Measurements from ENCODE around the gene TLE5.
"Not testable (repeated sequence)": the region's sequence is repeated elsewhere in the genome, so short reads cannot be mapped to it uniquely, and the experiment has no call there.

Gene TLE5

GRCh38 chr19:3039125-3039524 is 23.2 kb downstream of the TLE5 start:
- no peak for TF ChIP-seq CTCF (IDR thresholded peaks at IDR 0.05; ENCODE audit: control insufficient read depth, insufficient read depth, low read depth, low read length, missing control alignments)

DNA sequence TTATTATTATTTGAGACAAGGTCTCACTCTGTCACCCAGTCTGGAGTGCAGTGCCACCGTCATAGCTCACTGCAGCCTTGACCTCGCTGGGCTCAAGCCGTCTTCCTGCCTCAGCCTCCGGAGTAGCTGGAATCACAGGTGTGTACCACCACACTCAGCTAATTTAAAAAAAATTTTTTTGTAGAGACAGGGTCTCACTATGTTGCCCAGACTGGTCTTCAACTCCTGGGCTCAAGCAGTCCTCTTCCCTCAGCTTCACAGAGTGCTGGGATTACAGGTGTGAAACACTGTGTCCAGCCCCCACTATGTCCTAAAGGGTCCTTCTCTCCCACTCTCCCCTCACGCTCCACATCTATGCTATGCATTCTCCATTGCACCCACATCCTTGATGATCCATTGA is 24.1 kb downstream of the TLE5 start:
- no peak for DNase-seq (ENCODE audit: low read depth)
- no peak overlapping the region for H3K4me3 ChIP-seq (ENCODE audit: control insufficient read depth, low read depth, low read length)
- TF ChIP-seq CTCF (IDR thresholded peaks at IDR 0.05; ENCODE audit: control insufficient read depth, insufficient read depth, low read depth, low read length, missing control alignments), result no peak

More at GRCh38 chr19:3039125-3039524, 23.2 kb downstream of the TLE5 start:
- H3K4me3 ChIP-seq (ENCODE audit: control insufficient read depth, low read depth, low read length), result no peak overlapping the region
- no peak for DNase-seq (ENCODE audit: low read depth)

DNA sequence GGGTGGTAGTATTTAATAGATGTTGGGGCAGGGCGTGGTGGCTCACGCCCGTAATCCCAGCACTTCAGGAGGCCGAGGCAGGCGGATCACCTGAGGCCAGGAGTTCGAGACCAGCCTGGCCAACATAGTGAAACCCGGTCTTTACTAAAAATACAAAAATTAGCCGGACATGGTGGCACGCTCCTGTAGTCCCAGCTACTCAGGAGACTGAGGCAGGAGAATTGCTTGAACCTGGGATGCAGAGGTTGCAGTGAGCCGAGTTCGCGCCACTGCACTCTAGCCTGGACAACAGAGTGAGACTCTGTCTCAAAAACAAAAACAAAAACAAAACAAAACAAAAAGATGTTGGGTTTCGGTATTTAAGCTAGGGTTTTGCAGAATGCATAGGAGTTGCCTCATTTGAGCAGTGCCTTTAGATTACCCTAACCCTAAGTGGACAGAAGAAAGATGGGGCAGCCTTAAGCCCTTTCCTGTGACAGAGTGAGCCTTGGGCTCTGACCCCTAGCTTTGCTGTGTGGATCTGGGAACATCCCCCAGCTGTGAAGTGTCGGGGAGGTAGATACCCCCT is 25.2 kb downstream of the TLE5 start:
- not testable (repeated sequence) for H3K4me3 ChIP-seq (ENCODE audit: control insufficient read depth, low read depth, low read length); DNase-seq (ENCODE audit: low read depth)

DNA sequence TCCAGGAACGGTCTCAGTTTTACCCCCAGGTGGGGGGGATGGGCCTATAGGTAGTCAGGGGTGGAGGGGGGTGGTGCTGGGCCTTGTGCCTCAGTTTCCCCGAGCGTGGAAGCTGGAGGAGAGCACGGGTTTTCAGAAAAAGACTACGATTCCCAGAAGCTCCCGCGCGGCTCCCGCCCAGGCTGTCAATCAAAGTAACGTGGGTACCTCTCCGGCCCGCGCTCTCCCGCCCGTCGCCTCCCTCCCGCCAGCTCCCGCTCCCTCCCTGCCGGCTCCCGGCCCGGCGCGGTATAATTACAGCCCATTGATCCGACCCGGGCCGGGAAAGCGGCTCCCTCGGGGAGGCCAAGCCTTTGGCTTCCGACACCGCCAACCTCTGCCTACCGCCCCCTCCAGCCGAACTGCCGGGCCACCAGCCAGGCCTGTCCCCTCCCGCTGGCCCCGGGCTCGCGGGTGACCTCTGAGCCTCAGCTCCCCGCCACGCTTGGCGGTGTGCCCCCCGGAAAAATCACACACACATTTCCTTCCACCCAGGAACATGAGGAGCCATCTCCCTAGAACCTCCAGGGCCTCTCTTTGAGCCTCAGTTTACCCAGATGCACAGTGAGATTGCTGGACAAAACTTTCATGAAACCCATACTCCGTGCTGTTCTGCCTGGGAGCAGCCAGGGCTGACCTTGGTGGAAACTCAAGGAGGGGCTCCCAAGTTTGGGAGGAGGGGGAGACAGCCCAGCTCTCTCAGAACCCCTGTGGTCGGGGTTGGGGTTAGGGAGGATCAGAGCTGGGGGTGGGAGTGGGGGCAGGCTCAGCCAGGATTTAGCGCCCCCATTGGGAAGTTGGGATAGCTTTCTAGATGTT is 25.9 kb downstream of the TLE5 start:
- peak overlapping the region; percentile 55 for H3K4me3 ChIP-seq (ENCODE audit: control insufficient read depth, low read depth, low read length)
- peak; percentile 43 for DNase-seq (ENCODE audit: low read depth)
- peak; percentile 7 for TF ChIP-seq CTCF (IDR thresholded peaks at IDR 0.05; ENCODE audit: control insufficient read depth, insufficient read depth, low read depth, low read length, missing control alignments)

DNA sequence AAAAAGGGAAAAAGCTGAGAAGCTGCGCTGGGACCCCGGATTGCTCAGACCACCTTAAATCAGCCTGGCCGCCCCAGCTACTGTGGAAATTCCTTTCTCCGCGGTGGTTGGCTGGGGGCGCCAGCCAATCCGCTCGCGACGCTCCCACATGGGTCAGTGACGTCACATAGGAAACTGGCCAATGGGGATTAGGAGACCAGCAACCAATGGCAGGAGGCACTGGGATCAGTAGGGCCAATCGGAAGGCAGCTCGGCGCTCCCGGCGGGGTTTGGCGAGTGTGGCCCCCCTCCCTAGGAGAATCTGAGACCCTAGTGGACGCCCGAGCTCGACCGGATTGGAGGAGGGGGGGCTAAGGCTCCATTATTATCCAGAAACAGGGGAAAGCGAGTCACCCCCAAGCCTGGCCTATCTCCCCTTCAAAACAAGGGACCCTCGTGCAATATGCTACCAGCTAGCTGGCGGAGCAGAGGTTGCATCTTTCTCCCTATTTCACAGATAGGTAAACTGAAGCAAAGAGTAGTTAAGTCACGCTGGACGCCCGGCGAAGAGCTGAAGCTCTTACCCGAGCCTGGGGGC is 26.7 kb downstream of the TLE5 start:
- DNase-seq (ENCODE audit: low read depth), result peak; percentile 94
- TF ChIP-seq CTCF (IDR thresholded peaks at IDR 0.05; ENCODE audit: control insufficient read depth, insufficient read depth, low read depth, low read length, missing control alignments), result no peak
- H3K4me3 ChIP-seq (ENCODE audit: control insufficient read depth, low read depth, low read length), result peak overlapping the region; percentile 55

- peak overlapping the region; percentile 55 for H3K4me3 ChIP-seq (ENCODE audit: control insufficient read depth, low read depth, low read length)
- TF ChIP-seq CTCF (IDR thresholded peaks at IDR 0.05; ENCODE audit: control insufficient read depth, insufficient read depth, low read depth, low read length, missing control alignments), result no peak
- DNase-seq (ENCODE audit: low read depth), result no peak
Measured at GRCh38 chr19:3034656-3035541, 27.4 kb downstream of the TLE5 start.
